Measurements from ENCODE around the gene TMEM200A.

- TF ChIP-seq CTCF (IDR thresholded peaks at IDR 0.05; ENCODE audit: poor library complexity) (no peak), EZH2phosphoT487 (IDR thresholded peaks at IDR 0.05; ENCODE audit: low read depth, severe bottlenecking, unreplicated experiment) (no peak)
Measured at GRCh38 chr6:130437961-130438360, 72.1 kb downstream of the TMEM200A start.
